ENCODE measurements around the gene IFNK.

IFNK gene

GRCh38 chr9:27539479-27540441 is 15.7 kb downstream of the IFNK start:
- DNase-seq, result no peak

- DNase-seq, result no peak
Observed at GRCh38 chr9:27540502-27540901, 16.4 kb downstream of the IFNK start.

- DNase-seq, result no peak
Observed at GRCh38 chr9:27541740-27542139, 17.6 kb downstream of the IFNK start.

- DNase-seq, result no peak
Observed at GRCh38 chr9:27542508-27542907, 18.4 kb downstream of the IFNK start.

GRCh38 chr9:27545471-27545870 is 21.4 kb downstream of the IFNK start:
- DNase-seq, result no peak

- no peak for DNase-seq
Observed at GRCh38 chr9:27548055-27548741, 24.1 kb downstream of the IFNK start.

- DNase-seq, result no peak
Observed at GRCh38 chr9:27549196-27549755, 25.2 kb downstream of the IFNK start.

- no peak for DNase-seq
Observed at GRCh38 chr9:27554712-27555111, 30.6 kb downstream of the IFNK start.

GRCh38 chr9:27556470-27556869 is 32.4 kb downstream of the IFNK start:
- DNase-seq, result no peak

- DNase-seq, result no peak
Observed at GRCh38 chr9:27558307-27558706, 34.2 kb downstream of the IFNK start.

GRCh38 chr9:27560457-27560856 is 36.4 kb downstream of the IFNK start:
- no peak for DNase-seq

GRCh38 chr9:27561685-27562084 is 37.6 kb downstream of the IFNK start:
- no peak for DNase-seq

GRCh38 chr9:27563738-27564430 is 39.8 kb downstream of the IFNK start:
- no peak for DNase-seq

- no peak for DNase-seq
Observed at GRCh38 chr9:27564670-27565069, 40.6 kb downstream of the IFNK start.

- DNase-seq, result no peak
Observed at GRCh38 chr9:27565696-27566095, 41.6 kb downstream of the IFNK start.

- DNase-seq, result no peak
Observed at GRCh38 chr9:27566118-27566517, 42.0 kb downstream of the IFNK start.

GRCh38 chr9:27569406-27569805 is 45.3 kb downstream of the IFNK start:
- no peak for DNase-seq

- no peak for DNase-seq
Observed at GRCh38 chr9:27571011-27571410, 46.9 kb downstream of the IFNK start.

GRCh38 chr9:27572061-27572460 is 48.0 kb downstream of the IFNK start:
- DNase-seq, result no peak

GRCh38 chr9:27572566-27572917 is 48.5 kb downstream of the IFNK start:
- no peak for DNase-seq

- DNase-seq, result peak; percentile 82
Observed at GRCh38 chr9:27572918-27573633, 49.0 kb downstream of the IFNK start, which contains the start of gene C9orf72. C9orf72 (minus strand) TSS chr9:27573481; CDS start chr9:27567120, 6,361 bp downstream.

All from activated gamma-delta T cell (primary cell).